ENCODE measurements around the gene LILRA5. TPM values are rescaled to one million over a fixed set of nuclear protein-coding genes. Genes with fewer than 3 reads are reported as not detected.
"Not testable (repeated sequence)": the region's sequence is repeated elsewhere in the genome, so short reads cannot be mapped to it uniquely, and the experiment has no call there.

Gene LILRA5
- polyA plus RNA-seq, 1 of the 3 experiments (the other 2 are of a cell fraction): not detected

- no peak for DNase-seq
- Histone ChIP-seq H3K4me2 (no peak overlapping the region), H3K4me1 (ENCODE audit: control insufficient read depth in 1 of 2, insufficient read depth in 2 of 2, low read depth in 1 of 2, low read length in 1 of 2) (no peaks in the 10 kb centered on the region), H3K27me3 (ENCODE audit: insufficient read depth) (peaks cover 50% of the 10 kb centered on the region), H3F3A (replicated peaks; ENCODE audit: insufficient read depth) (peaks cover 6% of the 10 kb centered on the region), H2AFZ (ENCODE audit: low read depth) (no peak overlapping the region), H3K36me3 (replicated peaks in 1 of 2; ENCODE audit: control insufficient read depth in 1 of 2, insufficient read depth in 2 of 2, low read length in 1 of 2) (no peaks in the 10 kb centered on the region), H3K79me2 (ENCODE audit: insufficient read depth) (no peaks in the 10 kb centered on the region), H3K27ac (ENCODE audit: low read depth in 2 of 2, low read length in 1 of 2) (no peak overlapping the region), H3K4me3 (ENCODE audit: low read depth in 2 of 2, low read length in 1 of 2) (no peak overlapping the region), H3K9ac (no peak overlapping the region), H3K9me3 (no peaks in the 10 kb centered on the region), H4K20me1 (ENCODE audit: insufficient read depth) (no peaks in the 10 kb centered on the region), H3K9me2 (no peaks in the 10 kb centered on the region)
- CTCF ChIA-PET: interaction anchor here (1.0 to 1.9 kb wide), 2 partner anchors 17 kb away, joined by 3 to 7 read pairs; no protein-coding TSS in a partner anchor
- POLR2A ChIA-PET: no interaction called here
- TF ChIP-seq NRF1 (IDR thresholded peaks at IDR 0.05; ENCODE audit: low read depth, low read length) (no peak), RCOR1 (IDR thresholded peaks at IDR 0.05; ENCODE audit: low read length) (no peak), EZH2phosphoT487 (IDR thresholded peaks at IDR 0.05; ENCODE audit: borderline replicate concordance, low read depth) (no peak), RXRA (IDR thresholded peaks at IDR 0.05; ENCODE audit: borderline replicate concordance, low read depth) (no peak), USF1 (IDR thresholded peaks at IDR 0.05; ENCODE audit: borderline replicate concordance, low read depth) (no peak), PBX3 (IDR thresholded peaks at IDR 0.05) (no peak), GATA2 (CRISPR knock-in tag; IDR thresholded peaks at IDR 0.05) (no peak), MXI1 (IDR thresholded peaks at IDR 0.05; ENCODE audit: low read depth, low read length) (no peak), TEAD4 (IDR thresholded peaks at IDR 0.05; ENCODE audit: borderline replicate concordance, insufficient read depth) (no peak), POLR2AphosphoS5 (IDR thresholded peaks at IDR 0.05; ENCODE audit: low read depth, low read length) (no peak), CHD2 (IDR thresholded peaks at IDR 0.05; ENCODE audit: low read length, partially characterized antibody) (no peak), GABPA (IDR thresholded peaks at IDR 0.05; ENCODE audit: low read depth) (no peak), JUND (IDR thresholded peaks at IDR 0.05) (no peak), TCF12 (IDR thresholded peaks at IDR 0.05) (no peak)
- TF ChIP-seq, protein P1, sequence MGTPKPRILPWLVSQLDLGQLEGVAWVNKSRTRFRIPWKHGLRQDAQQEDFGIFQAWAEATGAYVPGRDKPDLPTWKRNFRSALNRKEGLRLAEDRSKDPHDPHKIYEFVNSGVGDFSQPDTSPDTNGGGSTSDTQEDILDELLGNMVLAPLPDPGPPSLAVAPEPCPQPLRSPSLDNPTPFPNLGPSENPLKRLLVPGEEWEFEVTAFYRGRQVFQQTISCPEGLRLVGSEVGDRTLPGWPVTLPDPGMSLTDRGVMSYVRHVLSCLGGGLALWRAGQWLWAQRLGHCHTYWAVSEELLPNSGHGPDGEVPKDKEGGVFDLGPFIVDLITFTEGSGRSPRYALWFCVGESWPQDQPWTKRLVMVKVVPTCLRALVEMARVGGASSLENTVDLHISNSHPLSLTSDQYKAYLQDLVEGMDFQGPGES (IDR thresholded peaks at IDR 0.05; ENCODE audit: low read depth, low read length): no peak
- TF ChIP-seq, protein P2, sequence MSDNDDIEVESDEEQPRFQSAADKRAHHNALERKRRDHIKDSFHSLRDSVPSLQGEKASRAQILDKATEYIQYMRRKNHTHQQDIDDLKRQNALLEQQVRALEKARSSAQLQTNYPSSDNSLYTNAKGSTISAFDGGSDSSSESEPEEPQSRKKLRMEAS (IDR thresholded peaks at IDR 0.05; ENCODE audit: low read depth): no peak
- 6% methylated on average over 9 of the region's 9 CpGs for WGBS (ENCODE audit: low lambda C conversion rate)
These were observed 30.1 kb downstream of the LILRA5 start for GRCh38 chr19:54282686-54283470.

- 5% methylated on average over 3 of the region's 5 CpGs for WGBS (ENCODE audit: low lambda C conversion rate)
- H3K4me1 ChIP-seq (ENCODE audit: control insufficient read depth in 1 of 2, insufficient read depth in 2 of 2, low read depth in 1 of 2, low read length in 1 of 2): not testable (repeated sequence)
These were observed 31.3 kb downstream of the LILRA5 start for GRCh38 chr19:54281729-54282075.

More at GRCh38 chr19:54281729-54282075, 31.3 kb downstream of the LILRA5 start:
- H3K4me2 ChIP-seq; POLR2A ChIA-PET; H3K27ac ChIP-seq (ENCODE audit: low read depth in 2 of 2, low read length in 1 of 2); H2AFZ ChIP-seq (ENCODE audit: low read depth); H3K4me3 ChIP-seq (ENCODE audit: low read depth in 2 of 2, low read length in 1 of 2); H3K79me2 ChIP-seq (ENCODE audit: insufficient read depth); H3K9me2 ChIP-seq; H3K9ac ChIP-seq; H4K20me1 ChIP-seq (ENCODE audit: insufficient read depth); DNase-seq; H3K9me3 ChIP-seq; H3K36me3 ChIP-seq (replicated peaks in 1 of 2; ENCODE audit: control insufficient read depth in 1 of 2, insufficient read depth in 2 of 2, low read length in 1 of 2); H3F3A ChIP-seq (replicated peaks; ENCODE audit: insufficient read depth): not testable (repeated sequence)
- peaks cover 60% of the 10 kb centered on the region for H3K27me3 ChIP-seq (ENCODE audit: insufficient read depth)
- CTCF ChIA-PET: interaction anchor here (1.0 kb wide), 1 partner anchor 15 kb away, joined by 3 read pairs; no protein-coding TSS in a partner anchor

All from SK-N-SH (cell line).